Islet of Langerhans (tissue), 1 donor: ENCODE data around the gene ABCG4.
A peak's percentile ranks its signal among the peaks of the same experiment; 100 is the strongest.
"Not testable (repeated sequence)": the region's sequence is repeated elsewhere in the genome, so short reads cannot be mapped to it uniquely, and the experiment has no call there.

Experiments used
- FAIRE-seq: peaks from one replicate; lab custom pipeline; 2011; peaks lifted over from hg19 to GRCh38; lab: Jason Lieb, UNC

ABCG4 gene

DNA sequence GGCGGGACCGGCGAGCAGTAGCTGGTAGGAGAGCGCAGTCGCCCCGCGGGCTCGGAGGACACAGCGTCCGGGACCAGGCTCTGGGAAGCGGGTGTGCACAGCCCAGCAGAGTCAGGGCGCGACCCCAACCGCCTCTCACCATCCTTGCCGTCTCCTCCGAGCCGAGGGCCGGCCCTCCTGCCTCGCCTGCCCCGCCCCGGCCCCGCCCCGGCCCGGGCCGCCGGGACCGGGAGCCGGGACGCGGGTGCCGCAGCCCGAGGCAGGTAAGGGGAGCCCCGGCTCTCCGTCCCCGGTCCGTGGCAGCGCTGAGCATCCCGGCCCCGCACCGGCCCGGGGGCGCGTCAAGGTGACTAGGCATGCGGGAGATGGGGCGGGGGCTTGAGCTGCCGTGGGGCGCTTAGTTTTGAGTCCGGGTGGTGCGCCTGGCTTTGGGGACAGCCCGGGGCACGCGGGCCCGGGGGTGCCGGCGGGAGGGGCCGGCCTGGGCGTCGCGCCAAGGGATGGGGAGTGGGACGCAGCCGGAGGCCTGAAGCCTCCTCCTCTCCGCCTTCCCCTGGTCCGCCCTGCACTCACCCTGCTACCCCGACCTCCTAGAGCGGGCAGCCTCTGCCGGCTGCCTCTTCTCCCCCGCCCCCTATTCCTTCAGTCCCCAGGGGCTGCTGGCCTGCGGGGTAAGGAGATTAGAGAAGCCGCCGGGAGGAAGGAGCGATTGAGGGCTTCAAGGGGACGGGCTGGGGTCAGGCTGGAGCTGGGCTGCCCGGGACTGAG lies at the start of gene ABCG4:
Gene ABCG4 (plus strand): TSS at position 35 of the 768 bp plus-strand sequence. CDS start 914 bp downstream, outside the sequence.
- FAIRE-seq: no peak

DNA sequence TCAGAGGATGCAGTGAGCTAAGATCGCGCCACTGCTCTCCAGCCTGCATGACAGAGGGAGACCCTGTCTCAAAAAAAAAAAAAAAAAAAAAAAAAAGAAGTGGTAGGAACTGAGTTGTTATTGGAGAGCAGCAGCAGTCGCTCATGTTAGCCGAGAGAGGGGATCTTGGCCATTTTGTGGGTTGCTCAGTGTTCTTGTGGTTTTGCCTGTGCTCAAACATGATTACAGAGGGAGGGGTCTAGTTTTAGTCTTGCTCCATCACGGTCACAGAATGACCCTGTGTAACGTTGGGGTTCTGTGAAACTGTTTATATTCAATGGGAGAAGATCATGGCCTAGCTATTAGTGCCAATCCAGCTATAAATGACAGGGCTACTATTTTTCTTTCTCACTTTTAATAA lies 49.1 kb upstream of the ABCG4 start:
- no peak for FAIRE-seq

DNA sequence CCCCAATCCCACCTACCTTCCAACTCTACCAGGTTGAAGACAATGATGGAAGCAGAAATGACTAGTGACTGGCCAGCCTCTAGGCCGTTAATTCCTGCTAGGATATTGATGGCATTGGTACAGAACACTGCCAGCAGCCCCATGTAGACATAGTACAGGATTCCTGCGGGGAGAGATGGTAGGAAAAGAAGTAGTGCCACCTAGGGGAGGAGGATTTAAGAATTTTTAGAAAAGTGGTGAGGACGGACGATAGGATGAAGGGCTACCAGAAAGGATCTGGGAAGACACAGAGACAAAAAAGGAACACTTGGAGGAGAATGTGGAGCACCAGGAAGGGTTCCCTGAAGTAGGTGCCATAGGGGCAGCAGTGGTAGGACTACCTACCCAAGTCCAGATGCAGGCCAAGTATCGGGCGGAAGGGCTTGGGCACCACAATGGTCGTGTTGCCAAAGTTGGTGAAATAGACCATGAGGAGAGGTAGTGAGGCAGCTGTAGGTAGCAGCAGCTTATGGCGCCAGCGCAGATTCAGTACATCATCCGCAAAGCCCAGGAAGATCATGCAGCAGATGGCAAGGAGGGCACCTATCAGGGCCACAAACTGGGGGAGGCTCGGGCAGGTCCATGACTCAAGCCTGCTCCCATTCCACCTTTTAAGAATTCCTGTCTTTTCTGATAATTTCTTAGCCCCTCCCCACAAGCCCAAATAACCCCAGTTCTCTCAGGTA lies 48.4 kb upstream of the ABCG4 start:
- FAIRE-seq: no peak

DNA sequence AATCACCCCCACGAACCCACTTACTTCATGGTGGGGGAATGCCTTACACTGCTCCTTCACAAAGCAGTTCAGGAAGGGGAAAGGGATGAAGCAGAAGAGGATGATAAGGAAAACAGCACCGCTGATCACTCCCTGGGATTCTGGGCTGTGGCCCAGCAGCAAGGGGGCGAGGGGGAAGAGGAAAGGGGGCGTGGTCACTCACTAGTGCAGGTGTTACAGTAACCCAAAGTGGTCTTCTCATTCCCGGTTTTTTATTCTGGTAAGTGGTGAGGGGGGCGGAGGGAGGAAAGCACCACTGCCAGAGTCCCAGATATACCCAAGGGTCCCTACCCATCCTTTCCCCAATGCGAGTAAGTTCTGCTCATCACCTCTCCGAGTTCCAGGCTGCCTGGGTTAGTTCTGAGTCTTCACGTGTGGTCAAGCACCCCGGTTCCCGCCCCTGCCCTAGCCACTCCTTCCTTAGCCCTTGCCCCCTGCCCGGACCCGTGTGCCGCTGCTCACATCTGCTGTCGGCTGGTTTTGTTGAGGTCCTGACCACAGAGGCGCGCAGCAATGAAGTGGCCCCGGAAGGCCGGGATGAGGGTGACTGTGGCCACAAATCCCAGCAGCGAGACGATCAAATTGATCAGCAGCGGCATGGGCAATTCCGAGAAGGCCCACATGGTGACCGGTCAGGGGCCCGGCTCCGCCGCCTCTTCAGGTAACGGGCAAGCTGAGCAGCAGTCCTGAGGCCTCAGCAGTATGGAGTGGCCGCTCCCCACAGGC lies 47.7 kb upstream of the ABCG4 start:
- FAIRE-seq: no peak

DNA sequence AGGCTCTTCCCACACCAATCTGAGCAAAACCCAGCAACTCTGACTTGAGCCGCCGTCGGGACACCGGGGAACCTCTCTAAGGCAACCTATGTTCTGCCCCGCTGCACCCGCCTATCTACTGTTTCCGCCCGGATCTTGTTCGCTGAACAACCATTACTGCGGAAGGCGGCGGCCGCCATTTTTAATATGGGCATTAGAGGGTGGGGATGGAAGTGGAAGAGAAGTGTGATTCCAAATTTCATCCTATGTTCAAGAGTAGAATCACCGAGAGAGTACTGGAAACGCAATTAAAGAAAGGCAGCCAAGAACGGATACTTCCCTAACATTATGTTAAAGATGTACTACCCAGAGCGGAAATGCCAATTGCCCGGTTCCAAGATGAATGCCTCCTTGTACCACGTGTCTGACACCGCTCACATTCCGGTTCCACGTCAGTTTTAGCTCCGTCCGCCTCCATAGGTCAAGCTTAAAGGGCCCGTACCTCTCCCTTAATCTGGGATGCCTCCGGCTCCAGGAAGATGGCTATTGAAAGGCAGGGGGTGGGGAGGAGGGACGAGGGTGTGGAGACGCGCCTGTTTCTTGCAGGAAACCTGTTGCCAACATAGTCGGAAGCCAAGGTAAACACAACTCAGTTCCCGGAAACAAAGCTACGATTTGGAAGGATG lies 47.0 kb upstream of the ABCG4 start, which contains the start of gene DPAGT1:
Gene DPAGT1 (minus strand): TSS at position 95 of the 665 bp plus-strand sequence. CDS start 198 bp downstream, outside the sequence.
- FAIRE-seq: peak; percentile 95

DNA sequence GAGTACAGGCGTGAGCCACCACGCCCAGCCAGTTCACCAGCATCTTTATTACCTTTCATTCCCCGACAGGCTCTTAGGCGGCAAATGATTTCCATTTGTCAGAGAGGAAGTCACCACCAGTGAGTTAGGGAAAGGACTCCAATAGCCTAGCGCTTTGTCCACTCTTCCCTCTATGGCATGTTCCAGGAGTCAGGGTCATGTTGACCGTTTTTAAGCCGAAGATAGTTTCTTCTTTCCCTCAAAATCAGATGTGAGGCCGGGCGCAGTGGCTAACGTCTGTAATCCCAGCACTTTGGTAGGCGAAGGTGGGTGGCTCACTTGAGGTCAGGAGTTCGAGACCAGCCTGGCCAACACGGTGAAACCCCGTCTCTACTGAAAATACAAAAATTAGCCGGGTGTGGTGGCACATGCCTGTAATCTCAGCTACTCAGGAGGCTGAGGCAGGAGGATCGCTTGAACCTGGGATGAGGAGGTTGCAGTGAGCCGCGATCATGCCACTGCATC lies 45.6 kb upstream of the ABCG4 start:
- FAIRE-seq: not testable (repeated sequence)

DNA sequence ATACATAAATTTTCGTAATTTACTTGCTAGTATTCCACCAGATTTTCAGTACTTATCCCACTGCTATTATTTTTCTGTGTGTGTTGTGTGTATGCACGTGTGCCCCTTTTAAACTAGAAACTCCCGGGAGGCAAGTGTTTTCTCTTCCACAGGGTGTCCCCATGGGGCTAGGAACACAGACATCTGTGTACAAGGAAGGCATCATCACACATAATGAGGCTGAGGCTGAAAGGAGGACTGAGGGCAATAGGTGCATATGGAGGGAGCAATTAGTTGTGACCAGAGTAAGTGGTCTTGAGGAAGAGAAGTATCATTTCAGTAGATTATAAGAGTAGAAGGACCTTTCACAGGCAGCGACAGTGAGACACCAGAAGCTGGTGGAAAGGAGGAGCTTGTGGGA lies 45.1 kb upstream of the ABCG4 start:
- no peak for FAIRE-seq

DNA sequence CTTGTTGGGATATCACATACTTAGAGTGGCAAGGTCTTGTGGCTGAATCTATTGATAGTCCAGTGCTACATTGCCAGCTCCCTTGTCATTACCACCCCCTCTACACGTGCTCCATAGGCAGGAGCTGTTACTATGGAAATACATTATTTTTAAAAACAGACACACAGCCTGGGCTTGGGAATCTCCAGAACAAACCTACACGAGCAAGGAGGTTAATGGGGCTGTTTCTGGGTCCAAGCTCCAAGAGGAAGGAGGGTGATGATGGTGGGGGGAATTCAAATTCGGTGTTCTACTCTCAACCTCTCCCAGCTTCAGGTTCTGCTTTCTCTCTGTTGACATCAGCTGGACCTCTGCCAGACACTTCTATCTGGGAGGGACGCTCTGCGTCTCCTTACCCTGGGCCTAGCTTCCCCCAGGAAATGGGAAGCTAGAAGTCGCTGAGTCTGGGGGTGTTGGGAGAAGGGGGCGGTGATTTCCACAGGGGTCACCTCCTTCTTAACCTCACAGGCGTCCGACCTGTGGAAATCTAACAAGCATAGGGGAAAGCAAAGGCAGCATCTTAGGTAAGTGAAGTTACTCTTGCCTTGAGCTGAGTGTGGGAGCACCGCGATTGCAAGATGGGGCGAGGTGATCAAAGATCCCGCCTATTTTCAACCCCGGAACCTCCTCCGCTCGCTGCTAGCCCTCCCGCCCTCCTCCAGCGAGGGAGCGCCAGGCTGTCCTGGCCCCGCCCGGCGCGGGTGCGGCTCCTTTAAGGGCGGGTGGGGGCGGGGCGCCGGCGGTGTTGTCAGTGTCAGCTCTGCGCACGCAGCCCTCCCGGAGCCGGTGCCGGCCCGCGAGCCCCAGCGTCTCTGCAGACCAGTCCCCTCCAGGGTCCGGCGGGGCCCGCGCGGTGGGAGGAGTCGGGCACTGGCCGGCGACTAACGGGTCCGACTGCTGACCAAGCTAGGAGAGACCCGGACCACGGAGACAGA lies 42.0 kb upstream of the ABCG4 start, which contains the start of gene C2CD2L:
Gene C2CD2L (plus strand): TSS at position 781 of the 974 bp plus-strand sequence. CDS start 398 bp downstream, outside the sequence.
- no peak for FAIRE-seq

DNA sequence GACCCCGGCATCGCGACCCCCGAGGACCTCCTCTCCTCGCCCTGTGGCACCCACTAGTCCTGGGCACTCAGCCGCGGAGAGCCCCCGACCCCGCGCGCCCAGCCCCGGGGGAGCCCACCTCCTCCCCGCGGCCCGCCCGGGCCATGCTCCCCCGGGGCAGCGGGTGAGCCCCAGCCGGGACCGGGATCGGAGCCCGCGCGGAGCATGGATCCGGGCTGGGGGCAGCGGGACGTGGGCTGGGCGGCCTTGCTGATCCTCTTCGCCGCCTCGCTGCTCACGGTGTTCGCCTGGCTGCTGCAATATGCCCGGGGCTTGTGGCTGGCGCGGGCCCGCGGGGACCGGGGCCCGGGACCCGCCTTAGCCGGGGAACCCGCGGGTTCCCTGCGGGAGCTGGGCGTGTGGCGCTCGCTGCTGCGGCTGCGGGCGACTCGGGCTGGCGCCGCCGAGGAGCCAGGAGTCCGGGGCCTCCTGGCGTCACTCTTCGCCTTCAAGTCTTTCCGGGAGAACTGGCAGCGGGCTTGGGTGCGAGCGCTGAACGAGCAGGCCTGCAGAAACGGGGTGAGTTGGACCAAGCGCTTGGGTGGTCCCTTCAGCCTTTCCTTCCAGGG lies 41.2 kb upstream of the ABCG4 start:
- FAIRE-seq: no peak

DNA sequence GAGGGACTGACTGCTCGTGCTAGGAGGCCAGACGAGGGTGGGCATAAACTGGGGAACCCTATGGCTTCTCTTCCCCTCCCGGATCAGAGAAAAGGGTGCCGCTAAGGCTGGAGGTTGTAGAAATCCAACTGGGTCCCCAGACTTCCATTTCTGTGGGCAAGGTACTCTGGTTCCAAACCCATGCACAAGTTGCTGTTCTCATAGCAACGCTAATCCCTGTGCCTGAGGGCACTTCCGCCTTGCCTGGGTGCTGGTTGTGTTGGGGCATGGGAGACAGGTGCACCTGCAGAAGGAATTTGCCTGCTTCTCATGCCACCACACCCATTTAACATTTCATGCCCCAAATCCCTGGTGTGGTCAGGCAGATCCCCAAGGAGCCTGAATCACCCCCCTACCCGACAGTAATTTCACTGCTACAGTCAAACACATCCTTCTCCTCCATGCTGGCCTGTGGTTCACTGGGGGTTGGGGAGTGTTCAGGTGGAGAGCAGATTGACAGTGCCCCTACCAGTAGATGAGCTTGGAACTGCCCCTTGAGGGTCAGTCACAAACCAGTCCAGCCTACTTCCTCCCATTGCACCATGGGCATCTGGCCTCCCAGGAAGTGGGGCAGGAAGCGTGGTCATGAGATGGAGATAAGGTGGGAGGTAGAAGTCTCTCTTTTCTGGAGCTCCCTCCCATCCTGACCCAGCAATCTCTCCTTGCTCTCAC lies 40.6 kb upstream of the ABCG4 start:
- FAIRE-seq: no peak

DNA sequence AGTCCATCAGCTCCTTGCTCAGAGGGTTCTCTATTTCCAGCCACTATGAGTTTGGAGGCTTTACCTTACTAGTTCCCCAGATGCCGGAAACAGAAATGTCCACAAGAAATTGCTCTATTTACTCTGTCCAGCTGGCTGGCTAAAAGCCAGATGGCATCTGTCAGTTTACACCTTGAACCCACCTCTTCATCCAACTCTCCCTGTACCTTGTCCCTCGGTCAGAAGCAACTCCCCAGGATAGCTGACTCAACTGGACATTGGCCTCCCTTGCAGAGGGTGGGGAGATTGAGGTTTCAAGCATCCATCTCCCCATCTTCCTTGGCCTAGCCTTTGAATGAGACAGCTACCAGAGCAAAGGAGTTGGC lies 40.0 kb upstream of the ABCG4 start:
- no peak for FAIRE-seq

DNA sequence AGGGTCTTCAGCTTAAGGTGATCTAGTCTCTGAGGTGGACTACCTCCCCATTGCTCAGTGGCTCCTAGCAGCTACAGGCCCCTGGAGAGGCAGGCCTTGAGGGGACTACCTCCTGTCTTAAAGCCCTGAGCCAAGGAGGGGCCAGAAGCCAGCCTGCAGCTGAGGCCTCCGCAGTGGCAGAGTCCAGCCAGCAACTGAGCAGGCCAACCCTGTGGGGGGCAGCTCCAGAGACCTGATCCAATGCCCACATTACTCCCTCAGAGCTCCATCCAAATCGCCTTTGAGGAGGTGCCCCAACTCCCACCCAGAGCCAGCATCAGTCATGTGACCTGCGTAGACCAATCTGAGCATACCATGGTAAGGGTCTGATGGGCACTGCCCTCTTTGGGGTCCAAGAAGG lies 39.0 kb upstream of the ABCG4 start:
- FAIRE-seq: no peak

DNA sequence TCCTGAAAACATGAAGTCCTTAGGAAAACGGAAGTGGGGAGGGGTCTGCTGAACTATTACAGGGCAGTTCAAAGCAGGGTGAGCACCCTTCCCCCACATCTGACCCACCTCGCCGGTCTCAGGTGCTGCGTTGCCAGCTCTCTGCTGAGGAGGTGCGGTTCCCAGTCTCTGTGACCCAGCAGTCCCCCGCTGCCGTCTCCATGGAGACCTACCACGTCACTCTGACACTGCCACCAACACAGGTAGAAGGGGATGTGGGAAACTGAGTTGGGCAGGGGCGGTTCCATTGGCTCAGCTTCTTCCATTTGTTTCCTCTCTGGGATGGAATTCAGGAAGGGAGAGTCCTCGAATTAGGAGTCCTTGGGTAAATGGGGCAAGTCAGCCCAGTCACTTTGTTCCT lies 38.4 kb upstream of the ABCG4 start:
- no peak for FAIRE-seq

DNA sequence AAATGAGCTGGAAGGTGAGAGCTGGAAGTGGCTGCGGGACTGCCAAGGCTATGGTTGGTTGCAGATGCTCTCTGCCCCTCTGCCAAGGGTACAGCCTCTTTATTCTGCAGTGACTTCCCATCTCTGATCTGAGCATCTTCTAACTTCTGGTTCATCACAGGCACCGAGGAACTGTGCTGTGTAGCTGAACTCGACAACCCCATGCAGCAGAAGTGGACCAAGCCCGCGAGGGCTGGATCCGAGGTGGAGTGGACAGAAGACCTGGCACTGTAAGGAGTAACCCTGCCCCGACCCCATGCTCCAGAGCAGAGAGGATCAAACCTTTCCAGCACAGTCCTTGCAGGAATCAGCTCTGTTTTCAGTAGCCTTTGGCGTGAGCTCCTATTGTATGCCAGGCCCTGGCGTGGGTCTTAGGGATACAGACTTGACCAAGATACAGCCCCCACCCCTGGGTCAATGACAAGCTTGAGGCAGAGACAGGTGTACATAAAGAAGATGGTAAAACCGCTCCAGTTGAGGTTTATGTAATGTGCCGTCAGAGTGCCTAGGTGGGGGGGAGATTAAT lies 37.4 kb upstream of the ABCG4 start:
- FAIRE-seq: no peak

DNA sequence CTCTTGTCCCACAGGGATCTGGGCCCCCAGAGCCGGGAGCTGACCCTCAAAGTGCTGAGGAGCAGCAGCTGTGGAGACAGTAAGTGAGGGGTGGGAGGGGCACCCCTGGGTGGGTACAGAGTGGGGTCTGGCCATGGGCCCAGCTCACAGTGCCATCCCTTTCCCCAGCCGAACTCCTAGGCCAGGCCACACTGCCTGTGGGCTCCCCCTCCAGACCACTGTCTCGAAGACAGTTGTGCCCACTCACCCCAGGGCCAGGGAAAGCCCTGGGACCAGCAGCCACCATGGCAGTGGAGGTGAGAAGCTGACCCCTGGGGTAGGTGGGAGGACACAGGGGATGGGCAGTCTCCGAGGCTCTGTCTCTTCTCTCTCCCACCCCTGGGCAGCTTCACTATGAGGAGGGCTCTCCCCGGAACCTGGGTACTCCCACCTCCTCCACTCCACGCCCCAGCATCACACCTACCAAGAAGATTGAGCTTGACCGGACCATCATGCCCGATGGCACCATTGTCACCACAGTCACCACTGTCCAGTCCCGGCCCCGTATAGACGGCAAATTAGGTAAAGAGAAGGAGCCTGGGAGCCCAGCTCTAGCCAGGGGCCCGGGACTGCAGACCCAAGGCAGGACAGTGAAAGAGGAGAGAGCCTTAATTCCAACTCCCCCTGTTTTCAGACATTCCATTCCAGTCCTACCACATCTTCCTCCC lies 36.4 kb upstream of the ABCG4 start:
- FAIRE-seq: no peak

DNA sequence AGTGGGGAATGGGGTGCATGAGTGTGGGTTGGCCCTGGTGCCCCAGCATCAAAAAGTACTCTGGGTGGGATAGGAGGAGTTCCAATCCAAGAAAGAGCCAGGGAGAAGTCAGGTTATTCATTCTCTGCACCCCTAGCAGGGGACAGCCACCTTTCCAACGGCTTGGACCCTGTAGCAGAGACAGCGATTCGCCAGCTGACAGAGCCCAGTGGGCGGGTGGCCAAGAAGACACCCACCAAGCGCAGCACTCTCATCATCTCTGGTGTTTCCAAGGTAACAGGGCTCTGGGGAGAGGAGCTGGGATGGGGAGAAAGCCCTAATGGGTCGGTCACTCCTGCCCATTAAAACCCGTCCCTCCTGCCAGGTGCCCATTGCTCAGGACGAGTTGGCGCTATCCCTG lies 35.1 kb upstream of the ABCG4 start:
- FAIRE-seq: no peak

DNA sequence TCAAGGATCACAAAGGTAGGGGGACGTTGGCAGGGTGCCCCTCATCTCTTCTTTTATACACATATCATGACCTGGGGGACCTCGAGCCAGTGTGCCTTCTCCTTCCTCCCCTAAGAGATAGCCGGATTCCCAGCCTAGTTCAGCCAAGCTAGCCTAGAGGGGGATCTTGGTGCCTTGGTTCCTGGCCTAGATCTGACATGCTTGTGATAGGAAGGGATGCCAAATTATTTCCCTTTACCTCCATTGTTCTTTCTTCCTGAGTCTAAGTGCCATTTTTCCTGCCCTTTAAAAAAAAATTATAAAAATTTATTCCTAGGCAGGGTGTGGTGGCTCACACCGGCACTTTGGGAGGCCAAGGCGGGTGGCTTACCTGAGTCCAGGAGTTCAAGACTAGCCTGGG lies 34.5 kb upstream of the ABCG4 start:
- FAIRE-seq: no peak

DNA sequence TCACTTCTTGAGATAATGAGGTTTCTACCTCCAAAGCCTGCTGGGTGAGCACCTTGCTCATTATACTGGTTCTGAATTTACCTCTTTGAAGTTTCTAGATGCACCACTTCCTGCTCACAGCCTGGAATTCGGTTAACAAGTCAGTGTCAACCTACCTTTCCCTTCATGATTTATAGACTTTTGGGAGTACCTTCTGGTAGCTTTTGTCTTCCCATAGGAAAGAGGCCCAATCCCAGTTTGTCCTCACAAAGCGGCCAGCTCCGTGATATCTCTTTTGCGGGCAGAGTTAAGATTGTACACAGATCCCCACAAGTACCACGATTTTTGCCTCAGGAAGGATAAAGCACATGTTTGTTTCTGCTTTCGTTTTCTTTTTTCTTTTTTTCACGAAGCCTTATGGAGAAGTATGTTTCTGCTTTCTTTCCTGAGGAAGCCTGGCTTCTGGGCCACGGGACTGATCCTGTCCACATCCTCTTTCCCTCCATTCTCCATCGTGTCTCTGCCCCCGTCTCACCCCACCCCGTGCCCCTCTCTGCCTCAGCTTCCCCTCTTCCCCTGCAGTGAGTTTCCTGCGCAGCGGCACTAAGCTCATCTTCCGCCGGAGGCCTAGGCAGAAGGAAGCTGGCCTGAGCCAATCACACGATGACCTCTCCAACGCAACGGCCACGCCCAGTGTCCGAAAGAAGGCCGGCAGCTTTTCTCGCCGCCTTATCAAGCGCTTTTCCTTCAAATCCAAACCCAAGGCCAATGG lies 33.2 kb upstream of the ABCG4 start:
- no peak for FAIRE-seq
